ENCODE data around the gene B4GALT4.

Gene B4GALT4

DNA sequence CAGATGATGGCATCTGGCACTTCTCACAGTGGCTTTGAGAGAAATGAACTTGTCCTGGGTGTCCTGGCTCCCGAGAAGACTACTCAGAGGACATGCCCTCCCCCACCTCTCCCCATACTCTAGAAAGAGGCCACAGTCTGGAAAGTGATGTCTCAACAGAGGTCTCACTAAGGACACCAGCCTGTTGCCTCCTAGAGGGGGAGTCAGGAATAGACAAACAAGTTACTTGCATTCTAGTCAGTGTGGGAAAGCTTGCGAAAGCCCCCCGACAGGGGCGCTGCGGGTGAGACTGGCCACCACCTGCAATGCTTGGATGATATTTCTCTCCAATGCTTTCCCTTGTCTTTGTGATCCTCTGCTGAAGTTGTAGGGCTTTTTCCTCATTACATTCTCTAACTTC is 17.2 kb downstream of the B4GALT4 start:
- ATAC-seq, result no peak
- no peak for TF ChIP-seq ZC3H10 (CRISPR knock-in tag; IDR thresholded peaks at IDR 0.05)
- TF ChIP-seq ZFP3 (CRISPR knock-in tag; IDR thresholded peaks at IDR 0.05), result no peak
- TF ChIP-seq, protein P1, sequence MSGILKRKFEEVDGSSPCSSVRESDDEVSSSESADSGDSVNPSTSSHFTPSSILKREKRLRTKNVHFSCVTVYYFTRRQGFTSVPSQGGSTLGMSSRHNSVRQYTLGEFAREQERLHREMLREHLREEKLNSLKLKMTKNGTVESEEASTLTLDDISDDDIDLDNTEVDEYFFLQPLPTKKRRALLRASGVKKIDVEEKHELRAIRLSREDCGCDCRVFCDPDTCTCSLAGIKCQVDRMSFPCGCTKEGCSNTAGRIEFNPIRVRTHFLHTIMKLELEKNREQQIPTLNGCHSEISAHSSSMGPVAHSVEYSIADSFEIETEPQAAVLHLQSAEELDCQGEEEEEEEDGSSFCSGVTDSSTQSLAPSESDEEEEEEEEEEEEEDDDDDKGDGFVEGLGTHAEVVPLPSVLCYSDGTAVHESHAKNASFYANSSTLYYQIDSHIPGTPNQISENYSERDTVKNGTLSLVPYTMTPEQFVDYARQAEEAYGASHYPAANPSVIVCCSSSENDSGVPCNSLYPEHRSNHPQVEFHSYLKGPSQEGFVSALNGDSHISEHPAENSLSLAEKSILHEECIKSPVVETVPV (CRISPR knock-in tag; IDR thresholded peaks at IDR 0.05), result no peak
- TF ChIP-seq ZFP30 (CRISPR knock-in tag; IDR thresholded peaks at IDR 0.05), result no peak
- TF ChIP-seq ZNF565 (CRISPR knock-in tag; conservative IDR thresholded peaks at IDR 0.05; ENCODE audit: low read depth), result no peak
- TF ChIP-seq SNAI2 (CRISPR knock-in tag; IDR thresholded peaks at IDR 0.05), result no peak

DNA sequence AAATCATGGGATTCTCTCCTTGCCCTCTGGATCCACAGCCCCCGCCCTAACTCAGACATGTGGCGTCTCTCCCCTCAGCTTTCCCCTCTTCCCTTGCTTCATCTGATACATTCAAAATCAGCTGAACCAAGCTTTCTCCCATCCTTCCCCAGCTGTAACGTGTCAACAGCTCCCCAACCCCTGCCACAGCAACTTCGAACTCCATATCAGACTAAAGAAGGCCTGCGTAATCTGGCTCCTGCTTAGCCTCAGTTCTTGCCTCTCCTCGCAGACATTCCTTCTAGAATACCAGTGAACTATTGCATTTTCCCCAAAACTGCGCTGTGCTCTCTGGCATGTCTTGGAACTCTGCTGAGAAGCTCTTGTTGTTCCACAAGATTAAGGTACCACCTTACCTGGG is 18.3 kb downstream of the B4GALT4 start:
- TF ChIP-seq CSDC2 (CRISPR knock-in tag; IDR thresholded peaks at IDR 0.05) (no peak), ARNTL (CRISPR knock-in tag; IDR thresholded peaks at IDR 0.05; ENCODE audit: borderline replicate concordance, low read depth) (no peak), ZNF70 (CRISPR knock-in tag; IDR thresholded peaks at IDR 0.05) (no peak), TCF4 (CRISPR knock-in tag; IDR thresholded peaks at IDR 0.05; ENCODE audit: borderline replicate concordance) (no peak), BACH2 (CRISPR knock-in tag; IDR thresholded peaks at IDR 0.05; ENCODE audit: borderline replicate concordance) (no peak)
- TF ChIP-seq, protein P2, sequence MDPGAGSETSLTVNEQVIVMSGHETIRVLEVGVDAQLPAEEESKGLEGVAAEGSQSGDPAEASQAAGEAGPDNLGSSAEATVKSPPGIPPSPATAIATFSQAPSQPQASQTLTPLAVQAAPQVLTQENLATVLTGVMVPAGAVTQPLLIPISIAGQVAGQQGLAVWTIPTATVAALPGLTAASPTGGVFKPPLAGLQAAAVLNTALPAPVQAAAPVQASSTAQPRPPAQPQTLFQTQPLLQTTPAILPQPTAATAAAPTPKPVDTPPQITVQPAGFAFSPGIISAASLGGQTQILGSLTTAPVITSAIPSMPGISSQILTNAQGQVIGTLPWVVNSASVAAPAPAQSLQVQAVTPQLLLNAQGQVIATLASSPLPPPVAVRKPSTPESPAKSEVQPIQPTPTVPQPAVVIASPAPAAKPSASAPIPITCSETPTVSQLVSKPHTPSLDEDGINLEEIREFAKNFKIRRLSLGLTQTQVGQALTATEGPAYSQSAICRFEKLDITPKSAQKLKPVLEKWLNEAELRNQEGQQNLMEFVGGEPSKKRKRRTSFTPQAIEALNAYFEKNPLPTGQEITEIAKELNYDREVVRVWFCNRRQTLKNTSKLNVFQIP (CRISPR knock-in tag; IDR thresholded peaks at IDR 0.05; ENCODE audit: borderline replicate concordance, low read depth), result no peak

DNA sequence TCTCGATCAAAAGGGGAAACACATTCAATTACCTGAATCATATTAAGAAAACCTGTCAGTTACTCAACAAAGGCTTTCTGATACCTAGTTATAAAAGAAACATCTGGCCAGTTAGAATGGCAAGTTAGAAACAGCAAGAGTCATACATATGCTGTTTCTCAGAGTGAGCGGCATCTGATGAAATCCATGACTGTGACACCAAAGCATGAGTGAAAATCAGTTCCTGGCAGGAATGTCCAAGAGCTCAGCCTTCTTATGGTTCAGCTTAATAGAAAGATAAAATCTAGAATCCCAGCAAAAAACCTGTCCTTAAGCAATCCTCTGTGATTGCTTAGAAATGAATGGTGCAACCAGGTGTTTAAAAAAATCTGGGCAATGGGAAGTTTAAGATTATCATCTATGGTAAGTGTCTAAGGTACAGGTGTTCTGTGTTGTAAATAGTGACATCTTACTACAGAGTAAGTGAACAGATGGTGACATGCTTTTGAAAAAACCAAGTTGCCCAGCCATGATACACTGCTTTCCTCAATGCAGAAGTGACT is 18.8 kb downstream of the B4GALT4 start:
- TF ChIP-seq, protein P1 (CRISPR knock-in tag; IDR thresholded peaks at IDR 0.05), result no peak
- TF ChIP-seq CSDC2 (CRISPR knock-in tag; IDR thresholded peaks at IDR 0.05) (no peak), ISL1 (CRISPR knock-in tag; IDR thresholded peaks at IDR 0.05) (no peak), GLIS3 (CRISPR knock-in tag; IDR thresholded peaks at IDR 0.05) (no peak), TCF4 (CRISPR knock-in tag; IDR thresholded peaks at IDR 0.05; ENCODE audit: borderline replicate concordance) (no peak), ARNTL (CRISPR knock-in tag; IDR thresholded peaks at IDR 0.05; ENCODE audit: borderline replicate concordance, low read depth) (no peak), ESRRG (CRISPR knock-in tag; IDR thresholded peaks at IDR 0.05) (no peak), OSR1 (CRISPR knock-in tag; IDR thresholded peaks at IDR 0.05) (no peak), ZNF8 (CRISPR knock-in tag; IDR thresholded peaks at IDR 0.05) (no peak), ZC3H10 (CRISPR knock-in tag; IDR thresholded peaks at IDR 0.05) (no peak)
- TF ChIP-seq, protein P3, sequence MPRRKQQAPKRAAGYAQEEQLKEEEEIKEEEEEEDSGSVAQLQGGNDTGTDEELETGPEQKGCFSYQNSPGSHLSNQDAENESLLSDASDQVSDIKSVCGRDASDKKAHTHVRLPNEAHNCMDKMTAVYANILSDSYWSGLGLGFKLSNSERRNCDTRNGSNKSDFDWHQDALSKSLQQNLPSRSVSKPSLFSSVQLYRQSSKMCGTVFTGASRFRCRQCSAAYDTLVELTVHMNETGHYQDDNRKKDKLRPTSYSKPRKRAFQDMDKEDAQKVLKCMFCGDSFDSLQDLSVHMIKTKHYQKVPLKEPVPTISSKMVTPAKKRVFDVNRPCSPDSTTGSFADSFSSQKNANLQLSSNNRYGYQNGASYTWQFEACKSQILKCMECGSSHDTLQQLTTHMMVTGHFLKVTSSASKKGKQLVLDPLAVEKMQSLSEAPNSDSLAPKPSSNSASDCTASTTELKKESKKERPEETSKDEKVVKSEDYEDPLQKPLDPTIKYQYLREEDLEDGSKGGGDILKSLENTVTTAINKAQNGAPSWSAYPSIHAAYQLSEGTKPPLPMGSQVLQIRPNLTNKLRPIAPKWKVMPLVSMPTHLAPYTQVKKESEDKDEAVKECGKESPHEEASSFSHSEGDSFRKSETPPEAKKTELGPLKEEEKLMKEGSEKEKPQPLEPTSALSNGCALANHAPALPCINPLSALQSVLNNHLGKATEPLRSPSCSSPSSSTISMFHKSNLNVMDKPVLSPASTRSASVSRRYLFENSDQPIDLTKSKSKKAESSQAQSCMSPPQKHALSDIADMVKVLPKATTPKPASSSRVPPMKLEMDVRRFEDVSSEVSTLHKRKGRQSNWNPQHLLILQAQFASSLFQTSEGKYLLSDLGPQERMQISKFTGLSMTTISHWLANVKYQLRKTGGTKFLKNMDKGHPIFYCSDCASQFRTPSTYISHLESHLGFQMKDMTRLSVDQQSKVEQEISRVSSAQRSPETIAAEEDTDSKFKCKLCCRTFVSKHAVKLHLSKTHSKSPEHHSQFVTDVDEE (CRISPR knock-in tag; IDR thresholded peaks at IDR 0.05), result no peak
- TF ChIP-seq, protein P2 (CRISPR knock-in tag; IDR thresholded peaks at IDR 0.05; ENCODE audit: borderline replicate concordance, low read depth), result no peak
- TF ChIP-seq, protein P4, sequence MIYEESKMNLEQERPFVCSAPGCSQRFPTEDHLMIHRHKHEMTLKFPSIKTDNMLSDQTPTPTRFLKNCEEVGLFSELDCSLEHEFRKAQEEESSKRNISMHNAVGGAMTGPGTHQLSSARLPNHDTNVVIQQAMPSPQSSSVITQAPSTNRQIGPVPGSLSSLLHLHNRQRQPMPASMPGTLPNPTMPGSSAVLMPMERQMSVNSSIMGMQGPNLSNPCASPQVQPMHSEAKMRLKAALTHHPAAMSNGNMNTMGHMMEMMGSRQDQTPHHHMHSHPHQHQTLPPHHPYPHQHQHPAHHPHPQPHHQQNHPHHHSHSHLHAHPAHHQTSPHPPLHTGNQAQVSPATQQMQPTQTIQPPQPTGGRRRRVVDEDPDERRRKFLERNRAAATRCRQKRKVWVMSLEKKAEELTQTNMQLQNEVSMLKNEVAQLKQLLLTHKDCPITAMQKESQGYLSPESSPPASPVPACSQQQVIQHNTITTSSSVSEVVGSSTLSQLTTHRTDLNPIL (CRISPR knock-in tag; IDR thresholded peaks at IDR 0.05; ENCODE audit: low read depth), result no peak
- no peak for ATAC-seq

More for the DNA sequence above, 18.3 kb downstream of the B4GALT4 start:
- ATAC-seq, result no peak
